Measurements from ENCODE around the gene EXOC2. TPM values are rescaled to one million over a fixed set of nuclear protein-coding genes. Genes with fewer than 3 reads are reported as not detected.

EXOC2 gene
- total RNA-seq, 2 donors from 2014 or later: 28.1 to 35.0 TPM

- Histone ChIP-seq H3K4me1 (ENCODE audit: control insufficient read depth, insufficient read depth, low read length) (no peaks in the 10 kb centered on the region), H3K4me3 (ENCODE audit: low read length) (no peak overlapping the region), H3K27me3 (ENCODE audit: control insufficient read depth, insufficient read depth, low read length, poor library complexity, severe bottlenecking) (no peaks in the 10 kb centered on the region), H3K9me3 (ENCODE audit: control insufficient read depth, low read length) (no peaks in the 10 kb centered on the region), H3K27ac (ENCODE audit: low read depth, low read length) (no peak overlapping the region), H3K36me3 (ENCODE audit: control insufficient read depth, insufficient read depth, low read length) (peaks cover 18% of the 10 kb centered on the region), H3K9ac (ENCODE audit: extremely low read depth, low read length, poor library complexity, severe bottlenecking) (no peak overlapping the region)
- Mint-ChIP-seq H3K4me1 (no peaks in the 10 kb centered on the region), H3K9me3 (no peaks in the 10 kb centered on the region), H3K4me3 (no peak overlapping the region), H3K27me3 (ENCODE audit: insufficient read depth) (no peaks in the 10 kb centered on the region), H3K36me3 (ENCODE audit: low read depth) (peaks cover 36% of the 10 kb centered on the region), H3K27ac (no peak overlapping the region)
- TF ChIP-seq CTCF (conservative IDR thresholded peaks at IDR 0.05): no peak
- no peak for DNase-seq
- WGBS, 2 experiments (ENCODE audit: insufficient coverage in 1 of 2, insufficient read length in 1 of 2): 99 to 100% methylated on average over 1 to 5 of the region's 5 CpGs
These were observed 57.7 kb downstream of the EXOC2 start for GRCh38 chr6:635233-635632.

- TF ChIP-seq CTCF (conservative IDR thresholded peaks at IDR 0.05): no peak
- Histone ChIP-seq H3K27ac (ENCODE audit: low read depth, low read length) (no peak overlapping the region), H3K9me3 (ENCODE audit: control insufficient read depth, low read length) (no peaks in the 10 kb centered on the region), H3K36me3 (ENCODE audit: control insufficient read depth, insufficient read depth, low read length) (peaks cover 24% of the 10 kb centered on the region), H3K9ac (ENCODE audit: extremely low read depth, low read length, poor library complexity, severe bottlenecking) (no peak overlapping the region), H3K4me3 (ENCODE audit: low read length) (no peak overlapping the region), H3K27me3 (ENCODE audit: control insufficient read depth, insufficient read depth, low read length, poor library complexity, severe bottlenecking) (no peaks in the 10 kb centered on the region), H3K4me1 (ENCODE audit: control insufficient read depth, insufficient read depth, low read length) (no peaks in the 10 kb centered on the region)
- Mint-ChIP-seq H3K9me3 (no peaks in the 10 kb centered on the region), H3K27ac (no peak overlapping the region), H3K36me3 (ENCODE audit: low read depth) (peaks cover 31% of the 10 kb centered on the region), H3K27me3 (ENCODE audit: insufficient read depth) (no peaks in the 10 kb centered on the region), H3K4me1 (no peaks in the 10 kb centered on the region), H3K4me3 (no peak overlapping the region)
- DNase-seq: no peak
- 95 to 100% methylated on average over 1 of the region's 1 CpG for WGBS, 2 experiments (ENCODE audit: insufficient coverage in 1 of 2, insufficient read length in 1 of 2)
These were observed 59.3 kb downstream of the EXOC2 start for GRCh38 chr6:633611-634010.

- WGBS, 2 experiments (ENCODE audit: insufficient coverage in 1 of 2, insufficient read length in 1 of 2): 95 to 100% methylated on average over 1 to 3 of the region's 3 CpGs
- no peak for TF ChIP-seq CTCF (conservative IDR thresholded peaks at IDR 0.05)
- no peak overlapping the region for H3K4me3 ChIP-seq (ENCODE audit: low read length)
- no peaks in the 10 kb centered on the region for H3K4me1 ChIP-seq (ENCODE audit: control insufficient read depth, insufficient read depth, low read length)
- no peaks in the 10 kb centered on the region for H3K9me3 ChIP-seq (ENCODE audit: control insufficient read depth, low read length)
- no peaks in the 10 kb centered on the region for H3K27me3 Mint-ChIP-seq (ENCODE audit: insufficient read depth)
- no peak overlapping the region for H3K27ac ChIP-seq (ENCODE audit: low read depth, low read length)
- H3K27ac Mint-ChIP-seq: no peak overlapping the region
- H3K9ac ChIP-seq (ENCODE audit: extremely low read depth, low read length, poor library complexity, severe bottlenecking): no peak overlapping the region
- H3K9me3 Mint-ChIP-seq: no peaks in the 10 kb centered on the region
- no peak for DNase-seq
- no peaks in the 10 kb centered on the region for H3K27me3 ChIP-seq (ENCODE audit: control insufficient read depth, insufficient read depth, low read length, poor library complexity, severe bottlenecking)
- peaks cover 27% of the 10 kb centered on the region for H3K36me3 ChIP-seq (ENCODE audit: control insufficient read depth, insufficient read depth, low read length)
- H3K4me3 Mint-ChIP-seq: no peak overlapping the region
- peaks cover 7% of the 10 kb centered on the region for H3K4me1 Mint-ChIP-seq
- peaks cover 7% of the 10 kb centered on the region for H3K36me3 Mint-ChIP-seq (ENCODE audit: low read depth)
These were observed 64.2 kb downstream of the EXOC2 start for GRCh38 chr6:628766-629165.

Measured in endodermal cell (in vitro differentiated cells).